ENCODE measurements around the gene DHRS3. TPM values are rescaled to one million over a fixed set of nuclear protein-coding genes. Genes with fewer than 3 reads are reported as not detected.

Gene DHRS3
- total and polyA plus RNA-seq, 2 of the 13 experiments (the other 11 are each of a cell fraction or from before 2014, with no cell fraction given), result 48.5 to 90.5 TPM

DNA sequence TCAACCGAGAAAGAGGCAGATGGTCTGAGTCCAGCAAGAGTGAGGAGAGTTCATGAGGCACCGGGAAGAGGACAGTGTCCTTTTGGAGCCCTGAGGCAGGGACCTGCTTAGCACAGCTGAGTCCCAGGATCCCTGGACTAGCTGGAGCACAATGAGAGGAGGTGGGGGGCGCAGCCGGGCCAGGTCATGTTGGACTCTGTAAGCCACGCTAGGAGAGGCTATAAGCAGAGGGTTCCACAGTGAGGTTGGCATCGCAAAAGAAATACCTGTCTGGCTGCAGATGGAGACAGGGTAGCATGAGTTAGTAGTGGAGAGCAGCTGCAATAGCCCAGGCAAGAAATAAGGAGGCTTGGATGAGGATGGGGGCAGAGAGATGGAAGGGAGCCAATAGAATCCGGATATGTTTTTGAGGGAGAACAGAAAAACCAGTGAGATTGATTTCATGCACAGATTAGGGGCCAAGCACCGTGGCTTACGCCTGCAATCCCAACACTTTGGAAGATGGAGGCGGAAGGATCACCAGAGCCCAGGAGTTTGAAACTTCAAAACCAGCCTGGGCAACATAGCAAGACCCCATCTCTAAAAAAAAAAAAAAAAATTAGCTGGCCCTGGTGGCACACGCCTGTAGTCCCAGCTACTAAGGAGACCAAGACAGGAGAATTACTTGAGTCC, 98.2 kb downstream of the DHRS3 start:
- FAIRE-seq, result no peak
- H3K9ac ChIP-seq (ENCODE audit: insufficient read depth, low read depth, low read length), result no peak overlapping the region
- H3K27ac ChIP-seq (ENCODE audit: extremely low read length, insufficient read depth, low read length), result no peak overlapping the region
- POLR2A ChIA-PET, result interaction anchor here (1.3 to 1.5 kb wide), 2 partner anchors 8 to 99 kb away, joined by 3 to 6 read pairs; no protein-coding TSS in a partner anchor
- TF ChIP-seq ZNF121 (CRISPR knock-in tag; IDR thresholded peaks at IDR 0.05), result peak; percentile 53; the same call in 1 of the 2 replicates
- no peak for TF ChIP-seq CERS6 (CRISPR knock-in tag; IDR thresholded peaks at IDR 0.05)
- no peak overlapping the region for H3K4me2 ChIP-seq (ENCODE audit: low read depth, low read length)
- no peaks in the 10 kb centered on the region for H3K36me3 ChIP-seq (replicated peaks in 1 of 2; ENCODE audit: control insufficient read depth in 1 of 2, insufficient read depth in 2 of 2, low read length in 2 of 2)
- WGBS (ENCODE audit: low lambda C conversion rate), result 96% methylated on average over 11 of the region's 11 CpGs
- CTCF ChIA-PET (ENCODE audit: low intra/inter-chr PET ratio, low total read pairs), result no interaction called here
- H3K4me1 ChIP-seq (ENCODE audit: insufficient read depth, low read length), result peaks cover 31% of the 10 kb centered on the region
- no peak; the same call in 2 of the 3 replicates for ATAC-seq
- H3K9me3 ChIP-seq (ENCODE audit: low read length), result no peaks in the 10 kb centered on the region
- in situ Hi-C loops (cut with HindIII; ENCODE audit: extremely low pct_ligation_motif_present, low pct_unique_long_range_greater_than_20kb) (loop anchor here (10.0 kb wide), 1 partner anchor 115 kb away; no protein-coding TSS in a partner anchor), intact Hi-C loops (cut with micrococcal nuclease; ENCODE audit: unreplicated experiment) (loop anchor here (10.0 kb wide), 1 partner anchor 205 kb away; no protein-coding TSS in a partner anchor)
- BruUV-seq (replicated peaks), result no TSS peak
- no peak overlapping the region for H3K4me3 ChIP-seq (replicated peaks in 1 of 3; ENCODE audit: insufficient read depth in 1 of 3, low read depth in 2 of 3, low read length in 3 of 3)
- no peaks in the 10 kb centered on the region for H4K20me1 ChIP-seq (ENCODE audit: insufficient read depth, low read length)
- H3K27me3 ChIP-seq (ENCODE audit: control insufficient read depth in 1 of 2, insufficient read depth in 2 of 2, low read length in 2 of 2), result no peaks in the 10 kb centered on the region
- no peak for DNase-seq (ENCODE audit: low spot score)
- no peak overlapping the region for H2AFZ ChIP-seq (ENCODE audit: low read length)
- no peaks in the 10 kb centered on the region for H3K79me2 ChIP-seq (ENCODE audit: insufficient read depth, low read length)

DNA sequence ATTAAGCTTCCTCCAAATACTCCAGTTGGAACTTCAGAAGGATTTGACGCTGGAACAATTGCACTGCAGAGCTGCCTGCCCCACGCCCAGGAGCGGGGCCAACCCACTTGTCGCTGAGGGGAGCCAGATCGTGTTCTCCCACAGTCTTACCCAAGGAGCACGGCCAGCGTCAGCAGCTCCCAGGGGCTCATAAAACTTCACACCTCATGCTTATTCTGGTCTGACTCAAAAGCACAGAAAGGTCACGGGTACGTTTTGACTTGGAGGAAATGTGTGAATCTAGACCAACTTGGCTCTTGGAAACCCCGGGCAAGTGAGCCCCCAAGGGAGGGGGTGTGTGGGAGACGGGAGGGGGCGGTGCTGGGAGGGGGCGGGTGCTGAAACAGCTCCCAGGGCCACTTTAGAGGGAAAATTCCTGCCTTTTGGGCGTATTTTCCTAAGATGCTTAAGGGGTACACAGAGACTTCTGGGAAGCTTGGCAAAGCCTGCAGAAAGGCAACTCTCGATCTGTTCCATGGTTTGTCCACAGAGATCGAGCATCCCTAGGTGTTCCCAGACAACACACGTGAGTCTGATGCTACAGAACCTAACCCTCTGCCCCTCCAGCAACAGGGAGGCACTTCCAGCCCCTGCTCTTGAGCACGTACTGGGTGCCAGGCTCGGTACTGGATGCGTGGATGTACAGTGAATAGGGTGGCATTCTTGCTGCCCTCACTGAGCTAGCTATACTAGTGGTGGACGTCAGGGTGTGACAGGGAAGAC, 98.9 kb downstream of the DHRS3 start:
- in situ Hi-C loops (cut with HindIII; ENCODE audit: extremely low pct_ligation_motif_present, low pct_unique_long_range_greater_than_20kb), result no loop called here
- H4K20me1 ChIP-seq (ENCODE audit: insufficient read depth, low read length), result no peaks in the 10 kb centered on the region
- FAIRE-seq (no peak), ATAC-seq (no peak), DNase-seq (ENCODE audit: low spot score) (no peak)
- no peaks in the 10 kb centered on the region for H3K79me2 ChIP-seq (ENCODE audit: insufficient read depth, low read length)
- H3K9ac ChIP-seq (ENCODE audit: insufficient read depth, low read depth, low read length), result no peak overlapping the region
- peaks cover 24% of the 10 kb centered on the region for H3K4me1 ChIP-seq (ENCODE audit: insufficient read depth, low read length)
- no peak overlapping the region for H2AFZ ChIP-seq (ENCODE audit: low read length)
- H3K27me3 ChIP-seq (ENCODE audit: control insufficient read depth in 1 of 2, insufficient read depth in 2 of 2, low read length in 2 of 2), result no peaks in the 10 kb centered on the region
- H3K9me3 ChIP-seq (ENCODE audit: low read length), result no peaks in the 10 kb centered on the region
- CTCF ChIA-PET (ENCODE audit: low intra/inter-chr PET ratio, low total read pairs), result no interaction called here
- BruUV-seq (replicated peaks), result no TSS peak
- intact Hi-C loops (cut with micrococcal nuclease; ENCODE audit: unreplicated experiment), result no loop called here
- 86% methylated on average over 21 of the region's 21 CpGs for WGBS (ENCODE audit: low lambda C conversion rate)
- H3K36me3 ChIP-seq (replicated peaks in 1 of 2; ENCODE audit: control insufficient read depth in 1 of 2, insufficient read depth in 2 of 2, low read length in 2 of 2), result no peaks in the 10 kb centered on the region
- POLR2A ChIA-PET, result interaction anchor here (1.3 to 1.5 kb wide), 2 partner anchors 9 to 100 kb away, joined by 3 to 6 read pairs; no protein-coding TSS in a partner anchor
- no peak overlapping the region for H3K4me2 ChIP-seq (ENCODE audit: low read depth, low read length)
- no peak overlapping the region for H3K27ac ChIP-seq (ENCODE audit: extremely low read length, insufficient read depth, low read length)
- H3K4me3 ChIP-seq (replicated peaks in 1 of 3; ENCODE audit: insufficient read depth in 1 of 3, low read depth in 2 of 3, low read length in 3 of 3), result no peak overlapping the region
- TF ChIP-seq PHF8 (CRISPR knock-in tag; IDR thresholded peaks at IDR 0.05) (no peak), TCF7L2 (IDR thresholded peaks at IDR 0.05; ENCODE audit: low read depth, low read length) (no peak), ZMYM2 (CRISPR knock-in tag; IDR thresholded peaks at IDR 0.05) (no peak), ZNF44 (CRISPR knock-in tag; IDR thresholded peaks at IDR 0.05) (no peak), HNRNPH1 (optimal IDR thresholded peaks at IDR 0.05; ENCODE audit: low read depth, low read length) (no peak)
- TF ChIP-seq, protein P1, sequence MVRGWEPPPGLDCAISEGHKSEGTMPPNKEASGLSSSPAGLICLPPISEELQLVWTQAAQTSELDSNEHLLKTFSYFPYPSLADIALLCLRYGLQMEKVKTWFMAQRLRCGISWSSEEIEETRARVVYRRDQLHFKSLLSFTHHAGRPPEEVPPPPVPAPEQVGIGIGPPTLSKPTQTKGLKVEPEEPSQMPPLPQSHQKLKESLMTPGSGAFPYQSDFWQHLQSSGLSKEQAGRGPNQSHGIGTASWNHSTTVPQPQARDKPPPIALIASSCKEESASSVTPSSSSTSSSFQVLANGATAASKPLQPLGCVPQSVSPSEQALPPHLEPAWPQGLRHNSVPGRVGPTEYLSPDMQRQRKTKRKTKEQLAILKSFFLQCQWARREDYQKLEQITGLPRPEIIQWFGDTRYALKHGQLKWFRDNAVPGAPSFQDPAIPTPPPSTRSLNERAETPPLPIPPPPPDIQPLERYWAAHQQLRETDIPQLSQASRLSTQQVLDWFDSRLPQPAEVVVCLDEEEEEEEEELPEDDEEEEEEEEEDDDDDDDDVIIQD (CRISPR knock-in tag; IDR thresholded peaks at IDR 0.05; ENCODE audit: low read depth), result no peak
- TF ChIP-seq, protein P2, sequence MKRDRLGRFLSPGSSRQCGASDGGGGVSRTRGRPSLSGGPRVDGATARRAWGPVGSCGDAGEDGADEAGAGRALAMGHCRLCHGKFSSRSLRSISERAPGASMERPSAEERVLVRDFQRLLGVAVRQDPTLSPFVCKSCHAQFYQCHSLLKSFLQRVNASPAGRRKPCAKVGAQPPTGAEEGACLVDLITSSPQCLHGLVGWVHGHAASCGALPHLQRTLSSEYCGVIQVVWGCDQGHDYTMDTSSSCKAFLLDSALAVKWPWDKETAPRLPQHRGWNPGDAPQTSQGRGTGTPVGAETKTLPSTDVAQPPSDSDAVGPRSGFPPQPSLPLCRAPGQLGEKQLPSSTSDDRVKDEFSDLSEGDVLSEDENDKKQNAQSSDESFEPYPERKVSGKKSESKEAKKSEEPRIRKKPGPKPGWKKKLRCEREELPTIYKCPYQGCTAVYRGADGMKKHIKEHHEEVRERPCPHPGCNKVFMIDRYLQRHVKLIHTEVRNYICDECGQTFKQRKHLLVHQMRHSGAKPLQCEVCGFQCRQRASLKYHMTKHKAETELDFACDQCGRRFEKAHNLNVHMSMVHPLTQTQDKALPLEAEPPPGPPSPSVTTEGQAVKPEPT (CRISPR knock-in tag; IDR thresholded peaks at IDR 0.05; ENCODE audit: low read depth), result no peak
- TF ChIP-seq, protein P3, sequence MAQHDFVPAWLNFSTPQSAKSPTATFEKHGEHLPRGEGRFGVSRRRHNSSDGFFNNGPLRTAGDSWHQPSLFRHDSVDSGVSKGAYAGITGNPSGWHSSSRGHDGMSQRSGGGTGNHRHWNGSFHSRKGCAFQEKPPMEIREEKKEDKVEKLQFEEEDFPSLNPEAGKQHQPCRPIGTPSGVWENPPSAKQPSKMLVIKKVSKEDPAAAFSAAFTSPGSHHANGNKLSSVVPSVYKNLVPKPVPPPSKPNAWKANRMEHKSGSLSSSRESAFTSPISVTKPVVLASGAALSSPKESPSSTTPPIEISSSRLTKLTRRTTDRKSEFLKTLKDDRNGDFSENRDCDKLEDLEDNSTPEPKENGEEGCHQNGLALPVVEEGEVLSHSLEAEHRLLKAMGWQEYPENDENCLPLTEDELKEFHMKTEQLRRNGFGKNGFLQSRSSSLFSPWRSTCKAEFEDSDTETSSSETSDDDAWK (CRISPR knock-in tag; IDR thresholded peaks at IDR 0.05), result no peak
